HL-60/S4 treated with retinoic acid at 250 ng/mL for 4 days and 3 days (cell line): ENCODE results near the gene FSHB.
"Not testable (repeated sequence)": the region's sequence is repeated elsewhere in the genome, so short reads cannot be mapped to it uniquely, and the experiment has no call there.

Experiments used
- in situ Hi-C: fragments of 300-500 bp; cut with MboI; formaldehyde crosslinking; loops from 2 replicates; pipeline ENCODE4 v1.7.0; 2022; ENCODE audit warnings: low sequenced_read_pairs

The FSHB gene

DNA sequence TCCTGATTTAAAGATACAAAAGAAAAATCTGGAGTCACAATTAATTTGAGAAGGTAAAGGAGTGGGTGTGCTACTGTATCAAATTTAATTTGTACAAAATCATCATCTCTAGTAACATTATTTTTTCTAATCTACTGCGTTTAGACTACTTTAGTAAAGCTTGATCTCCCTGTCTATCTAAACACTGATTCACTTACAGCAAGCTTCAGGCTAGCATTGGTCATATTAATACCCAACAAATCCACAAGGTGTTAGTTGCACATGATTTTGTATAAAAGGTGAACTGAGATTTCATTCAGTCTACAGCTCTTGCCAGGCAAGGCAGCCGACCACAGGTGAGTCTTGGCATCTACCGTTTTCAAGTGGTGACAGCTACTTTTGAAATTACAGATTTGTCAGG is at the start of gene FSHB:
Gene FSHB (plus strand): TSS at position 301 of the 400 bp plus-strand sequence. CDS start 889 bp downstream, outside the sequence.
- in situ Hi-C loops = no loop called here

DNA sequence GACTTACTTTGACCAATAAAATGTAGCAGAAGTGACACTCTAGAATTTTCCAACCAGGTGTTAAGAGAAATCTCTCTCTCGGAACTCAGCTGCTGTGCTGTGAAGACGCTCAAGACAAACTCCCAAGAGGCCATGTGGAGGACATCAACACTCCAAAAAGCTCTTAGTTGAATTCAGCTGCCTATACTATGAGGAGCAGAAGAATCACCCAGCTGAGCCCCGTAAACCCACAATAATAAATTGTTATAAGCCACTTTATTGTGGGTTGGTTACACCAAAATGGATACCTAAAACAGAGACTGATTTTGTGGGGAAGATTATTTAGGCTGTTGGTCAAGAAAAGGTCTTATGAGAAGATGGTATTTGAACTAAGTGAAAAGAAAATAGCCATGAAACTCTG is 44.1 kb upstream of the FSHB start:
- in situ Hi-C loops = no loop called here

DNA sequence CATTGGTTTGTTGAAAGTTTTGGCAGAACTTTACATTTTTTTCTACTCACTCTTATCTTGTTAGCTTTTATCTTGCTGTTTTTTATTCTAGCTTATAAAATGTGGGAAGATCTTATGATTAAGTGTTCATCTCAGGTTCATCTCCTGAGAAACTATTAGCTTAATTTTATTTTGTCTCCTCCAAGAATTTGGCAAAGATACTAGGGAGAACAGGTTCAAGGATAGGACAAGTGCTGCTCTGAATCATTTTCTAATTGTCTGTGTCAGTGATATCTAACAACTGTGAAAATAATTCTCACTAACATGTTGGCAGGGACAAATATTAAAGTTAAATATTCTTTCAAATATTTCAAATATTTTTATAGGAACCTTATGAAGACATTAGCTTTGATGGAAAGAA is 38.2 kb upstream of the FSHB start:
- in situ Hi-C loops = no loop called here

DNA sequence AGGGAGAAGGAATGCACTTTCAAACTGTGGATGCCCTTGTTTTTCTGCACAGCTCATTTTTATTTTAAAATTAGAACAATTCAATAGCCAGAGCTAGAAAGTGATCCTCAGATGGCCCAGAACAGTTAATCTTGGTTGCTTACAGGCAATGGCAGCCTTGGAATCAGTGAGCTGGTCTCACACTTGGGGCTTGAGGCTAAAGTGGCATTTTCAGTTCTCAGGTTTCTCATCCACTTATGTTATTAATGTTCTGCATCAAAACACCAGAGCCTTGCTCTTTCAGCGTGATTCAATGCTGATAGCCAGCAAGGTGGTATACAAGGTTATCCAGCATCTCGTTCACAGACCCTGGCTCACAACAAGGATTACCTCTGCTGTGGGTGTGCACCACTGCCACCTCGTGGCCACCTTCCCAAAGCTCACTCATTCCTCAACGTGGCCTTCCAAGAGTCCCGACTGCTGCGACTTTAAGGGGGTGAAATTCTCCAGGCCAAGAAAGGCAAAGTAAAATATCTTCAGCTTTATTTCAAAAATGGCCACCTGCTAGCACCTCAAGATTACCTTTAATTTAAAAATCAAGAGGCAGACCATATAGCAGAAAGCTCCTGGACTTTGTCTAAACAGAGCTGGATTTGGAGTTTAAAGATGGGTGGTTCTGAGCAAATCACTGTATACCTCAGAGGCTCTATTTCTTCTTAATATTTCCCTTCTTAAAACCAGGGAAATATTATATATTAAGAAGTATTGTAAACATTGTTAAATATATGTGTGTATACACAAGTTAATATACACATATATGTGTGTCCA is 34.2 kb upstream of the FSHB start:
- in situ Hi-C loops = no loop called here

DNA sequence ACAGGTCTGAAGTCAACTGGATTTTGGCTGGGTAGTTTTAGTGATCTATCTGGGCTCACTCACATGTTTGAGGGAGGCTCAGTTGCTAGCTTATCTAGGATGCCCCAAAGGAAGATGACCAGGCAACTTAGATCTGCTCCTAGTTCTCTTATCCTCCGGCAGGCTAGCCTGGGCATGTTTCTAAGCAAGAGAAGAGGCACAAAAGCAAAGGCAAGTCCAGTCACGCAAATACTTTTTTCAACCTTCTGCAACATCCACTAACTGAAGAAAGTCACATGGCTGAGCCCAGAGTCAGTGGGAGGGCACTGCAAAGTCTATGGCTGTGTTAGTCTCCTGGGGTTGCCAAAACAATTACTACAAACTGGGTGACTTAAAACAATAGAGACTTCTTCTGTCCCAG is 32.9 kb upstream of the FSHB start:
- in situ Hi-C loops = no loop called here

DNA sequence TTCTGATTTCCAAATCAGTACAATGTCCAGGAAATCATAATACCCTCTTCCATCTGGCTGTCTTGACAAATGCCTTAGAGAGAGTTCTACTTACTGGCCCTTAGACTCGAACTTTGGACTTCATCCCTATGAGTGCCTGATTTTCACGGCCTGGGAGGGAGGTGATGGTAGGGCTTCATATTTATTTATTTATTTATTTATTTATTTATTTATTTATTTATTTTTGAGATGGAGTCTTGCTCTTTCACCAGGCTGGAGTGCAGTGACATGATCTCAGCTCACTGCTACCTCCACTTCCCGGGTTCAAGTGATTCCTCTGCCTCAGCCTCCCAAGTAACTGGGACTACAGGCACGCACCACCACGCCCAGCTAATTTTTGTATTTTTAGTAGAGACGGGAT is 27.8 kb upstream of the FSHB start:
- in situ Hi-C loops = not testable (repeated sequence)

DNA sequence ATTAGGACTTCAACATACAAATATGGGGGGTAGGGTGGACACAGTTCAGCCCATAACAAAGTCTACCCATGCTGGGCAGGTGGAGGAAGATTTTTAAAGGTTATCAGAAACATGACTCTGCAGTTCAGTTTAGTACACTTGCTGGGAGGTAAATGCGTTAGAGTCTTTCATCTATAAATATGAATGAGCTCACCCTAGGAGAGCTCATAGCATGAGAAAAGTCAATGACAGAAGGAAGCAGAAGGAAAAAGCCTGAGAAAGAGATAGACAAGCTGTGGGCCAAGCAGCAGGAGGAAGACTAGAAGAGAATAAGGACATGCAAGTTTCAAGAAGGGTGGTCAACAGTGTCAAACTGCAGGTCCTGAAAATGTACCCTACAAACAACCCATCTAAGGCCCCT is 27.0 kb upstream of the FSHB start:
- in situ Hi-C loops = no loop called here

DNA sequence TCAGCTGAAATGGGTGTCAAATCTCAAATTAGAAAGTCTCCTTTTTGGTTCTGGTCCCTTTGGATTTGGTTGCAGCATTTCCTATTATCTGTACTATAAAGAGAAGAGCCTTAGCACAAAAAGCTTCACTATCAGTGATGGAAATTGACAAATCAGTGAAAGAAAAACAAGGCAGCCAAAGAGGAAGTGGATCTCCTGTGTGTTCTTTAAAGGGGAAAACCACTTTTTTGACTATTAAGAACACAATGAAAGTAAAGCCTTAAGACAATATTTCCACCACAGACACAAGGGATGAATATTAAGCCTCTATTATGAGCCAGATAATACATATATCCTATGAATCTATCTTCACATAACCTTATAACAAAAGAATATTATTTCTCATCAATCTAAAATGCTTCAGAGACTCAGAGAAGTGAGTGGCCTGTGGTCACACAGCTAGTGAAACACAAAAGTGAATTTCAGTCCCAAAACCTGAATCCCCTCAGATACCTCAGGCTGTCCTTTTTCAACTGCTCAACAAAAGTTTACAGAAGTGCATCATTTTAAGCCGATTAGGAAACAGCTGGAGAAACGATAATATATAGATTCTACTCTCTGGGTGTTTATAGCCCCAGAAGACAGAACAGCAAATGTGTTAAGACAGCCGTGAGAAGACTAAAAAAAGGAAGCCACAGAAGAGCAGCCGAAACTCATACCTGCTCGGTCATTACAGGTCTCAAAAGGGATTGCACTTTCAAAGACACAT is 24.4 kb upstream of the FSHB start:
- in situ Hi-C loops = no loop called here

DNA sequence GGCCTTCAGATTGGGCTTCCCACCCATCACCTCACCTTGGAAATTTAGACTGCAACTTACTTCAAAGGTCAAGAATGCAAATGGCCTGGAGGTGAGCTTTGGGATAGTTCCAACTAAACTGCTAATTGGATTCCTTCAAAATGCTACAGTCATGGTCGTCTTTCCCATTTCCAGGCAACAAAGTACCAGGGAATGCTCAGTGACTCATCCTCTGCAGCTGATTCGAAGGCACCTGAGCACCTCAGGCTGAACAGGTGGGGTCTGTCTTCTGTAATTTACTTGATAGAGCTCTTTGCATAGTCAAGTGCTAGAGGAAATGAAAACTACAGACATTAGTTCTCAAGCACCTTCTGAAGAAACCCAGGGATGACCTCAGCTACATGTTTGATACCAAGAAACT is 20.5 kb upstream of the FSHB start:
- in situ Hi-C loops = no loop called here

DNA sequence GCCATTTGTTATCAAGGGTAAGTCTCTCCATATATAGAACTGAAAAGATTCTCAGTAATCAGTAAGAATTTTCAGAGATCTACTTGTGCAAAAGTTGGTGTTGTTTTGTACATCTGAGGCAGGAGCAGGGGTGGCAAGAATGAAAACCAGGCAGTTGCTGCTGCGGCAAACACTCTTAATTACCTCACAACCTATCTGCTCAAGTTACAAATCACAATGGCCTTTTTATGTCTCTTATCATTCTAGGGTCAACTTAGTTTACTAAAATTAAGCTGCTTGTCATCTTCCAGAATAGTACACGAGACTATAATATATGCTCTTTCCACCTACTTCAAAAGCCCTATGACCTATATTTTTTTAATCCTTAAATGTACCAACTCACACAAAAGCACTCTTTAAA is 14.3 kb upstream of the FSHB start:
- in situ Hi-C loops = no loop called here

DNA sequence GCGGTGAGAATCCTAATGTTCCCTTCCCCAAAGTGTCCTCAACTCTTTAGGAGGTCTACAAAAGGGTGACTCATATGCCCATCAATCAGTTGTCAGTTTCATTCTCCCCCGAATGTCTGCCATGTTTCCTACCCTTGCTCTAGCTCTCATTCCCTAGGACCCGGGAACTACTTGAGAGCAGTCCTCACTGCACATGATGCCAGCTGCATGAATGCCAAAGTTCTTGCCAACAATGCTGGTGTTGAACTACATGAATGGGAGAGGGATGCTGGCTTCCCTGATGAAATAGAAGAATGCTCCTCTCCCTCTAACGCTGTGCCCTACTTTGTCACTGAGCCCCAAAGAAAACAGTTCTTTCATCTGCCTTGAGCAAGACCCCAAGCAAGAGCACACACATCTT is 12.5 kb upstream of the FSHB start:
- in situ Hi-C loops = no loop called here

DNA sequence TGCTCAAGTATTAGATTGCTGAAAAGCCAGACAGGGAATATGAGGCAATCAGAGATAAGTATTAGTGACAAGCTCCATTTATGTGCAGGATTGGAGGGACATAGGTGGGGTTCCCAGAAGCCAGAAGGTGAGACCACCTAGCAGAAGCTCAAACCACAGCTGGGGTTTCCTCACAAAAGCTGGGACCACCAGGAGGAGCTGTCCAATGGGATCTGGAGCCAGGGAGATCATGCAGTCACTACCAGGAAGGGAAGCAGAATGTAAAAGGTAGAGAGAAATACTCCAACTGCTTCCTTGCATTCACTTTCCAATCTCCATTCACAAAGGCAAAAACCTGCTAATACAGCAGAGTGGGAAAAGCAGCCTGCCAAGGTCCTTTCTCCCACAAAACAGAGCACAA is 5.2 kb upstream of the FSHB start:
- in situ Hi-C loops = no loop called here

DNA sequence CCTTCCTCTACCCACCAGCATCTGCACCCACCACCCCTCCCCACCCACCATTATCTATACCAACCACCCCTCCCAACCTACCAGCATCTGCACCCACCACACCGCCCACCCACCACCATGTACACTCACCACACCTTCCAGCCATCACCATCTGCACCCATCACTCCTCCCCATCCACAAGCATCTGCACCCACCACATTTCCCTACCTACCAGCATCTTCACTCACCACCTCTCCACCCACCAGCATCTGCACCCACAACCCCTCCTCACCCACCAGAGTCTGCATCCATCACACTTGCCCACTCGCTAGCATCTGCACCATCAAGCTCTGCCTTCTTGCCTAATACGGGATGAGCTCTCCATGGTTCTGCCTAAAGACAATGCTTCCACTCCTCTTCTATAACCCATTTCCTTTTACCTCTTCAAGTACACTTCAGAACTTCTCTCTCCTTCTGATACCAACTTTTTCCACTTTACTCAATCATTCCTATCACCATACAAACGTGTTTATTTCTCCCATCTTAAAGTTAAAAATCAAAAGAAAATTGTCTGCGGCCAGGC is 2.4 kb upstream of the FSHB start:
- in situ Hi-C loops = no loop called here

DNA sequence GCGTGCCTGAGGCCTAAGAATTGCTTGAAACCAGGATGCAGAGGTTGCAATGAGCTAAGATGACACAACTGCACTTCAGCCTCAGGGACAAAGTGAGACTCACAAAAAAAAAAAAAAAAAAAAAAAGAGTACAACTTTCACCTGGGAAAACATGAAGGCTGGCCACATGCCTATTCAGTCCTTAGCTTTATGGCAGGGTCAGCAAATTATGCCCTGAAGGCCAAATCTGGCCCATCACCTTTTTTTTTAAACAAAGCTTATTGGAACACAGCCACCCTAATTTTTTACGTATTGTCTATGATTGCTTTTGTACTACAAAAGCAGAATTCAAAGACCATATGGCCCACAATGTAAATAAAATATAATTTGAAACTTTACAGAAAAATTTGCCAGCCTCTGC is 8.2 kb downstream of the FSHB start:
- in situ Hi-C loops = no loop called here

DNA sequence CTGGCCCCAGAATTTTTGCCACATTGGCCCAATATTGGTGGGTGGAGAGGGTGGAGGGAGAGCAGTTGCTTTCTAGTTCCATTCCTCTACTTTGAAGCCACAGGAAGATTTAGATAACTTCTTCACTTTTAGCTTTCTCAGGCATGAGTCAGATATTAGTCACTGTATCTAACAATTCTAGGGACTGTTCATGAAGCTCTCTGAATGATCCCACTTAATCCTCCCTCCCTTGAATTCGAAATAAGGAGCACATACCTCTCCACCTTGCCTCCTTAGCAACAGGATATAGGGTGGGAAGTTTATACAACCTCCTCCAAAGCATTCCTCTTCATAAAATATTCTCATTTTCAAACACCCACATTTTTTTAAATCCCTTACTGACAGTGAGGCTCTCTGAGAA is 13.5 kb downstream of the FSHB start:
- in situ Hi-C loops = no loop called here

DNA sequence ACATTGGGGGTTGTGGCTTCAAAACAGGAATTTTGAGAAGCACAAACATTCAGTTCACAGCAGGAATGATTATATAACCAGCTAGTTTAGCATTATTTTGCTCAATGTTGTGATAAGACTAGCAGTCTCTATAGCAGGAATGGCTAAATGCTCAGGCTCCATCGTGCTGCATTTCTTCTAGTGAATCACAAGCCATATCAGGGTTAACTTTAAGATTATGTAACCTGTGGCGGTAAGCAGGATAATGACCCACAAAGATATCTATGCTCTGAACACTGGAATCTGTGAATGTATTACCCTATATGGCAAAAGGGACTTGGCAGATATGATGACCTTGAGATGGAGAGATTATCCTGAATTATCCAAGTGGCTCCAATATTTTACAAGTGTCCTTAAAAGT is 14.8 kb downstream of the FSHB start:
- in situ Hi-C loops = no loop called here

DNA sequence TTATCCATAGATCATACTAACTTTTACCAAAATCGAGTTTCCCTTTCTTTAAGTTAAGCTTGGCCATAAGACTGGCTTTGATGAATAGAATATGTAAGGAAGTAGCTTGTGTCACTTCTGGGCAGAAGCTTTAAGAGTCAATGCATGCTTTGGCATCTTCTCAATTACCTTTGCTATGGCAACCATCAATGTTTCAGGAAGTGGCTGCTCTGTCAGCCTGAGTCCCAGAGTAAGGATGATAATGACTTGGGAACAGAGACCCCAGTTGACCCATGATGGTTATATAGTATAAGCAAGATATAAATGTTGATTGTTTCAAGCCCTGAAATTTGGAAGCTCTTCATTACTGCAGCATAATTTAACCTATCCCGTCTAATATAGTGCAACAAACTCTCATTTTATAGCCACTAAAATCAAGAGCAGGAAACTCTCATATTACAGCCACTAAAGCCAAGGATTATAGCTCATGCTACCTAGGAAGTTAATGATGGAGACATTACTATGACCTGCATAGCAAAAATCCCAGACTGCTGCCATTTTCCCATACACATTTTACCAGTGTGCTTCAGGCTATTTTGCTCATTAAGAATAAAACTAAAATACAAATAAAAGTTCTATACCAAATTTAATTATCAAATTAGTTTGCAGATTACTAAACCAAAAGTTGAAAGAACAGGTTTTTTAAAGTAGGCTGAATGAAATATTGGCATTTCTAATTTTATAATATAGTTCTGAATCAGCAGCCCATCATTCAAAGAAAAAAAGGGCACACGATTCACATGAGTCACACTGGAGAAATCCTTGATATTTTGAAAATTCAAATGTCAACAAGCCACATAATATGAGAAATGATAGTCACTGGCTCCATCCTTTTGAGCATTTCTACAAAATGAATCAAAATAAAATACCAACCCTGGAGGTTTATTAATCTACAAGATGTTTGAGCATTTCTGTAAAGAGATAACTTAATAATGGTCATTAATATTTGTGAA is 23.8 kb downstream of the FSHB start:
- in situ Hi-C loops = no loop called here

DNA sequence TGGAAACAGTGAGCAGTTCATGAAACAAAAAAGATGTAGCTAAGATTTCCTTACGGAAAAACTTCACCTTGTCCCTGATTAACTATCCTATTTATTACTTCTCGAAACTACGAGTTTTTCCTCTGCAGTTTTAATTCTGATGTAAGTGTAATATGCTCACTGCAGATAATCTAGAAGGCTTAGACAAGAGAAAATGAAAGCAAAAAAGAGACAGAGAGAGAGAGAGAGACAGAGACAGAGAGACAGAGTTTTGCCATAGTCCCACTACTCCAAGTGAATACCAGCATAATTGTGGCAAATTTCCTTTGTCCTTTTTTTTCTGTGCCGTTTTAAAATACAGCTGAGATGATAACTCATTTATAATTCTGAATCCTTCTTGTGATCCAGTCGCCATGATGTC is 24.8 kb downstream of the FSHB start:
- in situ Hi-C loops = no loop called here

DNA sequence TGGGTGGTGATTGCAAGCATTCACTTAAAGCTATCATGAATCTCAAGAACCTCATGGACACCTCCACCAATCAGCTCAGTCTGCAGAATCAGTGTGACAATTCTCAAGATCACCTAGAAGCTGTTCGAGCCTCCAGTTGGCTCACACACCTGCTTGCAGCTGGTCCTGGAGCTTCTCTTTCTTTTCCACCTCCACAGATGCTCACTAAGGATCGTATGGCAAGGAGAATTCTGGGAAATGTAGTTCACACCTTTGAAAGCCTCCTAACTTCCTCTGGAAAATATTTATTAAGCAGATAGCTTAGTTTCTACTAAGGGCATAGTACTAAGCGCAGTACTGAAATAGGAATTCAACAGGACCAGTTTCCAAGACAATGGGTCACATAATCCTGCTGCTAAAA is 26.2 kb downstream of the FSHB start:
- in situ Hi-C loops = no loop called here

DNA sequence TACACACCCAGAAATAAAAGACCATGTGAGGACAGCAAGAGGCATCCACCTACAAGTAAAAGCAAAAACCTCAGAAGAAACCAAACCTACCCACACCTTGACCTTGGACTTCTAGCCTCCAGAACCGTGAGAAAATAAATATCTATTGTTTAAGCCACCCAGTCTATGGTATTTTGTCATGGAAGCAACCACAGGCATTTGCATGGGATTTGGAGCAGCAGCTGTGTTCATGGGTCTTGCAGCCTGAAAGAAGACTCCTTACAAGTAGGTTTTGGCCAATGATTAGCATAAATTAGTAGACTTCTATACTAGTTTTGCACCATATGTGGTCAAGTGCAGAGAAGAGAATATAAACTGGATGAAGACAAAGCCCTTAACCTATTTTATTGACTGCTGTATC is 27.9 kb downstream of the FSHB start:
- in situ Hi-C loops = no loop called here

DNA sequence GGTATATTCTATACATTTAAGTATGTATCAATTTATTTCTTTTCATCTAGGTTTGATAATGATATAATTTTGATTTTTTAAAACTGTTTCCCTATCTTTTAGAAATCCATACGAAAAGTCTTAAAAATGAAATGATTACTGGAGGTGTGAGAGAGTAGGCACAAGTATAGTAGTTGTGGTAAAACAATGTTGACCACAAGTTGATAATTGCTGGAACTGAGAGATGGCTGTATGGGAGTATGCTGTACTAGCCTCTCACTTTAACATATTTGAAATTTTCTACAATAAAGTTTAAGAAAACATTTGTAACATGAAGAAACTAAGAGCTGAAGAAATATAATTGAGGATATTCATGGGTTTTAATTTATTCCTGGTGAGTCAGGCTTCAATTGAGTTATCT is 30.0 kb downstream of the FSHB start:
- in situ Hi-C loops = no loop called here
